Spinal cord (tissue), 10 donors: Measurements from ENCODE around the gene PCDHB13. TPM values are rescaled to one million over a fixed set of nuclear protein-coding genes. Genes with fewer than 3 reads are reported as not detected.

Source experiments
- DNase-seq, 6 donors: peaks; one replicate each; pipeline versions ENCODE4 v3.0.0 to v3.0.0-alpha.2; 2013 to 2015; ENCODE audit warnings: low spot score in 6 of 6, low read depth in 4 of 6
- H3K27ac ChIP-seq: one replicate; pipeline ENCODE4 v1.5.1; 2013; ENCODE audit warnings: low read depth, low read length, control low read depth
- H3K27me3 ChIP-seq: one replicate; pipeline ENCODE4 v1.6.1; 2013; ENCODE audit warnings: low read length; ENCODE audit not compliant: control insufficient read depth, insufficient read depth
- H3K36me3 ChIP-seq: one replicate; pipeline ENCODE4 v1.6.1; 2013; ENCODE audit warnings: low read length; ENCODE audit not compliant: control insufficient read depth, insufficient read depth
- H3K4me1 ChIP-seq: one replicate; pipeline ENCODE4 v1.6.1; 2013; ENCODE audit warnings: low read length; ENCODE audit not compliant: control insufficient read depth, insufficient read depth
- H3K4me3 ChIP-seq: one replicate; pipeline ENCODE4 v1.5.1; 2013; ENCODE audit warnings: low read depth, low read length, control low read depth
- H3K9me3 ChIP-seq: one replicate; pipeline ENCODE4 v1.6.1; 2013; ENCODE audit warnings: low read length; ENCODE audit not compliant: control insufficient read depth, insufficient read depth
- WGBS: methylation state at CpG from one replicate; pipeline ENCODE4 v1.1.5; 2013; ENCODE audit warnings: missing lambda C conversion rate; ENCODE audit not compliant: insufficient coverage; 5-methylcytosine and 5-hydroxymethylcytosine counted together
- polyA plus RNA-seq, 2 donors: library from polyadenylated mRNA; unstranded; fragments of 120-200 nt; gene quantifications; one replicate each; pipeline ENCODE4 v1.2.1, GENCODE V29; 2013; ENCODE audit not compliant: insufficient read length in 2 of 2
- total RNA-seq, 2 donors: library from RNA; depleted of rRNA in 1 of 2; stranded (reverse); fragments of 120-200 nt in 1 of 2; fragments of >200 nt in 1 of 2; gene quantifications; one replicate each; pipeline versions ENCODE4 v1.2.3 to v1.2.4, GENCODE V29; 2013 to 2014
- donor health status: healthy.

Gene PCDHB13
- total and polyA plus RNA-seq, 4 donors, result 3.8 to 8.7 (median 4.8) TPM

- Histone ChIP-seq H3K36me3 (no peaks in the 10 kb centered on the region), H3K9me3 (peaks cover 47% of the 10 kb centered on the region), H3K27me3 (no peaks in the 10 kb centered on the region), H3K4me3 (no peak overlapping the region), H3K27ac (no peak overlapping the region), H3K4me1 (no peaks in the 10 kb centered on the region)
- no peak for DNase-seq
Measured at GRCh38 chr5:141258948-141259347, 45.2 kb downstream of the PCDHB13 start.

DNA sequence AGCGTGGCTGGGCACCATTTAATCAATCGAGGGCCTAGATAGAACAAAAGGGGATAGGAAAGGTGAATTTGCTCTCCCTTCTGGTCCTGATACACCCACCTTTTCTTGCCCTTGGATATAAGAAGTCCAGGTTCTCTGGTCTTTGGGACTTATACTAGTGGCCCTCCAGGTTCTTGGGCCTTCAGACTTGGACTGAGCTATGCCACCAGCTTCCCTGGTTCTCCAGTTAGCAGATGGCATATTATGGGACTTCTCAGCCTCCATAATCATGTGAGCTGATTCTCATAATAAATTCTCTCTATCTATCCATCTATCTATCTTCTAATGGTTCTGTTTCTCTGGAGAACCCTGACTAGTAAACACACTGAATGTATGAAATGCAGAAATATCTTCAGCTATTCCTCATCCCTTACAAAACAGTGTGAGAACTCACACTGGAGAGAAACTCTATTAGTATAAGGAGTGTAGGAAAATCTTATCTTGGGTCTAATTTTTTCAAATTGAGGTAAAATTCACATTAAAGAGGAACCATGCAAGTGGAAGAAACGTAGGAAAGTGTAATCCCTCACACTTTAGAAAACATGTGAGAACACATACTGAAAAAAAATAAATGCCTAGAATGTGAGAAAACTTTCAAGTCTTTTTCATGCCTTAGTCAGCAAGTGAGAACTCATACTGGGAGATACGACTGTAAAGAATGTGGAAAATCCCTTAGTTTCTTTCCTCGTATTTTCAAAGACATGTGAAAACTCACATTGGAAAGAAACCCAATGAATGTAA is 46.9 kb downstream of the PCDHB13 start:
- Histone ChIP-seq H3K4me1 (no peaks in the 10 kb centered on the region), H3K9me3 (peaks cover 46% of the 10 kb centered on the region), H3K27me3 (no peaks in the 10 kb centered on the region), H3K4me3 (no peak overlapping the region), H3K27ac (no peak overlapping the region), H3K36me3 (no peaks in the 10 kb centered on the region)
- DNase-seq, result peak in 1 of 6 donors; percentile 3
- WGBS, result no CpG with 5 or more reads among the region's 5 CpGs

- Histone ChIP-seq H3K4me3 (no peak overlapping the region), H3K36me3 (no peaks in the 10 kb centered on the region), H3K9me3 (peaks cover 48% of the 10 kb centered on the region), H3K27me3 (no peaks in the 10 kb centered on the region), H3K27ac (no peak overlapping the region), H3K4me1 (no peaks in the 10 kb centered on the region)
- no CpG with 5 or more reads among the region's 1 CpG for WGBS
- DNase-seq, result no peak
Measured at GRCh38 chr5:141261238-141261546, 47.5 kb downstream of the PCDHB13 start.

Other genes with a start within 250 kb of the PCDHB13 start
Only the 30 nearest of the 37 such genes appear.
- gene PCDHB1, start 162.5 kb upstream of the PCDHB13 start, total RNA-seq, result under 1 TPM; 0.06 to 0.20 TPM
- gene PCDHB1, start 162.5 kb upstream of the PCDHB13 start, polyA plus RNA-seq, result under 1 TPM; 0.05 to 0.11 TPM
- 1 to 10 TPM; 5.2 to 5.8 TPM for gene PCDHB2, start 119.3 kb upstream of the PCDHB13 start, total RNA-seq
- gene PCDHB2, start 119.3 kb upstream of the PCDHB13 start, polyA plus RNA-seq, result 10 to 100 TPM; 10.3 to 10.8 TPM
- 1 to 10 TPM; 2.7 to 5.5 TPM for gene PCDHB3, start 113.4 kb upstream of the PCDHB13 start, total RNA-seq
- gene PCDHB3, start 113.4 kb upstream of the PCDHB13 start, polyA plus RNA-seq, result 1 to 10 TPM; 2.8 to 4.5 TPM
- gene PCDHB4, start 92.1 kb upstream of the PCDHB13 start, total RNA-seq, result 1 to 10 TPM; 3.2 to 4.1 TPM
- gene PCDHB4, start 92.1 kb upstream of the PCDHB13 start, polyA plus RNA-seq, result 1 to 10 TPM; 5.4 to 6.3 TPM
- gene PCDHB5, start 78.7 kb upstream of the PCDHB13 start, total RNA-seq, result 10 to 100 TPM in 1 of 2 donors, 1 to 10 TPM in 1; 8.0 to 10.6 TPM
- 1 to 10 TPM; 5.9 to 6.6 TPM for gene PCDHB5, start 78.7 kb upstream of the PCDHB13 start, polyA plus RNA-seq
- gene PCDHB6, start 63.9 kb upstream of the PCDHB13 start, total RNA-seq, result 1 to 10 TPM; 1.9 to 2.7 TPM
- 1 to 10 TPM; 5.4 to 5.5 TPM for gene PCDHB6, start 63.9 kb upstream of the PCDHB13 start, polyA plus RNA-seq
- gene PCDHB7, start 41.3 kb upstream of the PCDHB13 start, total RNA-seq, result 1 to 10 TPM; 4.6 to 5.2 TPM
- 1 to 10 TPM; 5.2 to 5.5 TPM for gene PCDHB7, start 41.3 kb upstream of the PCDHB13 start, polyA plus RNA-seq
- gene PCDHB8, start 36.1 kb upstream of the PCDHB13 start, total RNA-seq, result 1 to 10 TPM; 1.7 to 1.9 TPM
- 1 to 10 TPM; 2.2 to 3.0 TPM for gene PCDHB8, start 36.1 kb upstream of the PCDHB13 start, polyA plus RNA-seq
- gene PCDHB16, start 31.5 kb upstream of the PCDHB13 start, total RNA-seq, result 1 to 10 TPM; 3.9 to 4.7 TPM
- 1 to 10 TPM; 4.9 to 6.5 TPM for gene PCDHB16, start 31.5 kb upstream of the PCDHB13 start, polyA plus RNA-seq
- 1 to 10 TPM; 2.9 to 3.5 TPM for gene PCDHB9, start 26.8 kb upstream of the PCDHB13 start, total RNA-seq
- 1 to 10 TPM; 7.0 to 8.5 TPM for gene PCDHB9, start 26.8 kb upstream of the PCDHB13 start, polyA plus RNA-seq
- 1 to 10 TPM; 5.9 to 9.3 TPM for gene PCDHB10, start 21.6 kb upstream of the PCDHB13 start, total RNA-seq
- gene PCDHB10, start 21.6 kb upstream of the PCDHB13 start, polyA plus RNA-seq, result 10 to 100 TPM; 11.6 to 15.8 TPM
- 1 to 10 TPM; 7.6 to 9.7 TPM for gene PCDHB11, start 14.3 kb upstream of the PCDHB13 start, total RNA-seq
- 1 to 10 TPM; 3.8 to 3.9 TPM for gene PCDHB11, start 14.3 kb upstream of the PCDHB13 start, polyA plus RNA-seq
- gene PCDHB12, start 5.2 kb upstream of the PCDHB13 start, total RNA-seq, result 10 to 100 TPM in 1 of 2 donors, 1 to 10 TPM in 1; 5.3 to 10.7 TPM
- gene PCDHB12, start 5.2 kb upstream of the PCDHB13 start, polyA plus RNA-seq, result 1 to 10 TPM; 3.3 to 4.9 TPM
- gene PCDHB14, start 9.4 kb downstream of the PCDHB13 start, total RNA-seq, result 10 to 100 TPM; 10.4 to 11.9 TPM
- gene PCDHB14, start 9.4 kb downstream of the PCDHB13 start, polyA plus RNA-seq, result 10 to 100 TPM; 15.4 to 17.4 TPM
- 10 to 100 TPM; 10.4 to 15.2 TPM for gene PCDHB15, start 31.5 kb downstream of the PCDHB13 start, total RNA-seq
- 10 to 100 TPM; 12.3 to 21.1 TPM for gene PCDHB15, start 31.5 kb downstream of the PCDHB13 start, polyA plus RNA-seq
- gene SLC25A2, start 90.1 kb downstream of the PCDHB13 start, total RNA-seq, result under 1 TPM in 1 of 2 donors, not detected in 1; 0.39 TPM
- under 1 TPM in 1 of 2 donors, not detected in 1; 0.15 TPM for gene SLC25A2, start 90.1 kb downstream of the PCDHB13 start, polyA plus RNA-seq
- 100 to 1,000 TPM in 1 of 2 donors, 10 to 100 TPM in 1; 98.2 to 111 TPM for gene TAF7, start 106.9 kb downstream of the PCDHB13 start, total RNA-seq
- 100 to 1,000 TPM in 1 of 2 donors, 10 to 100 TPM in 1; 90.1 to 101 TPM for gene TAF7, start 106.9 kb downstream of the PCDHB13 start, polyA plus RNA-seq
- 1 to 10 TPM; 1.4 to 3.0 TPM for gene PCDHGA1, start 116.6 kb downstream of the PCDHB13 start, total RNA-seq
- gene PCDHGA1, start 116.6 kb downstream of the PCDHB13 start, polyA plus RNA-seq, result 1 to 10 TPM; 2.5 to 3.8 TPM
- 10 to 100 TPM in 1 of 2 donors, 1 to 10 TPM in 1; 8.9 to 10.4 TPM for gene PCDHGA2, start 124.8 kb downstream of the PCDHB13 start, total RNA-seq
- gene PCDHGA2, start 124.8 kb downstream of the PCDHB13 start, polyA plus RNA-seq, result 10 to 100 TPM; 14.0 to 17.7 TPM
- 10 to 100 TPM in 1 of 2 donors, 1 to 10 TPM in 1; 9.2 to 10.5 TPM for gene PCDHGA3, start 129.9 kb downstream of the PCDHB13 start, total RNA-seq
- gene PCDHGA3, start 129.9 kb downstream of the PCDHB13 start, polyA plus RNA-seq, result 10 to 100 TPM; 12.3 to 19.2 TPM
- 1 to 10 TPM; 6.4 to 8.6 TPM for gene PCDHGB1, start 136.2 kb downstream of the PCDHB13 start, total RNA-seq
- 1 to 10 TPM; 9.8 to 9.9 TPM for gene PCDHGB1, start 136.2 kb downstream of the PCDHB13 start, polyA plus RNA-seq
- 1 to 10 TPM; 7.5 to 8.2 TPM for gene PCDHGA4, start 141.1 kb downstream of the PCDHB13 start, total RNA-seq
- gene PCDHGA4, start 141.1 kb downstream of the PCDHB13 start, polyA plus RNA-seq, result 1 to 10 TPM; 9.5 to 9.9 TPM
- gene PCDHGB2, start 146.1 kb downstream of the PCDHB13 start, total RNA-seq, result 1 to 10 TPM; 6.3 to 6.7 TPM
- 10 to 100 TPM in 1 of 2 donors, 1 to 10 TPM in 1; 9.0 to 14.0 TPM for gene PCDHGB2, start 146.1 kb downstream of the PCDHB13 start, polyA plus RNA-seq
- gene PCDHGA5, start 150.2 kb downstream of the PCDHB13 start, total RNA-seq, result 1 to 10 TPM; 7.9 to 8.8 TPM
- gene PCDHGA5, start 150.2 kb downstream of the PCDHB13 start, polyA plus RNA-seq, result 10 to 100 TPM; 14.0 to 15.5 TPM
- gene PCDHGB3, start 156.3 kb downstream of the PCDHB13 start, total RNA-seq, result 1 to 10 TPM; 6.0 to 8.3 TPM
- 1 to 10 TPM; 7.1 to 8.4 TPM for gene PCDHGB3, start 156.3 kb downstream of the PCDHB13 start, polyA plus RNA-seq
- 10 to 100 TPM in 1 of 2 donors, 1 to 10 TPM in 1; 8.5 to 12.3 TPM for gene PCDHGA6, start 160.0 kb downstream of the PCDHB13 start, total RNA-seq
- 10 to 100 TPM; 18.4 to 19.2 TPM for gene PCDHGA6, start 160.0 kb downstream of the PCDHB13 start, polyA plus RNA-seq
- 1 to 10 TPM; 6.1 to 6.6 TPM for gene PCDHGA7, start 168.8 kb downstream of the PCDHB13 start, total RNA-seq
- gene PCDHGA7, start 168.8 kb downstream of the PCDHB13 start, polyA plus RNA-seq, result 1 to 10 TPM; 5.2 to 6.7 TPM
- gene PCDHGB4, start 173.8 kb downstream of the PCDHB13 start, total RNA-seq, result 10 to 100 TPM; 12.5 to 14.9 TPM
- gene PCDHGB4, start 173.8 kb downstream of the PCDHB13 start, polyA plus RNA-seq, result 10 to 100 TPM; 10.3 to 16.0 TPM
- 1 to 10 TPM; 4.6 to 5.6 TPM for gene PCDHGA8, start 178.7 kb downstream of the PCDHB13 start, total RNA-seq
- gene PCDHGA8, start 178.7 kb downstream of the PCDHB13 start, polyA plus RNA-seq, result 1 to 10 TPM; 1.9 to 2.1 TPM
- 10 to 100 TPM; 17.5 to 21.5 TPM for gene PCDHGB5, start 184.0 kb downstream of the PCDHB13 start, total RNA-seq
- 10 to 100 TPM; 22.7 to 33.5 TPM for gene PCDHGB5, start 184.0 kb downstream of the PCDHB13 start, polyA plus RNA-seq